ENCODE measurements around the gene MAP6D1. TPM values are rescaled to one million over a fixed set of nuclear protein-coding genes. Genes with fewer than 3 reads are reported as not detected.

The MAP6D1 gene
- total RNA-seq, 1 experiment from 2014 or later, result 12.6 TPM

DNA sequence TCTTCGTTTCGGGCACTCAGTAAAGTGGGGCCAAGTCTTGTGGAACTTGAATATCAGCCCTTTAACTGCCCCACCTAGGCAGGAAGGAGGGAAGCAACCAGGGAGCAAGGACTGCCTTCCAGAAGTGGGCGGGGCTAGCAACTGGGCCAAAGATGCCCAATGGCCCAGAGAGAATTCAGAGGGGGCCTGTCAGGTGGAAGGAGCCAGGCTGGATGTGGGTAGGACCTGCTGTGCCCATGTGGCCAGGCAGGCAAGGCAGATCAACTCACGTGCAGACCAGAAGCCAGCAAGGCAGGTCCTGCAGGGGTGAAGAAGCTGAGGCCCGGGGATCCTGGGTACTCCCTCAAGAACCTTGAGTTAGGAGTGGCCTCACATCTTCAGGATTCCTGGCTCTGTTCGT, 5.5 kb downstream of the MAP6D1 start:
- Histone ChIP-seq H3K9ac (ENCODE audit: low read length) (no peak overlapping the region), H3K36me3 (ENCODE audit: low read depth, low read length) (0 out of 2 replicates have a peak, but pooled peaks cover 3% of the 10 kb centered on the region), H3K9me2 (replicated peaks; ENCODE audit: low read length) (no peaks in the 10 kb centered on the region), H3F3A (ENCODE audit: low read length, unreplicated experiment) (no peaks in the 10 kb centered on the region), H3K27me3 (ENCODE audit: low read length) (no peaks in the 10 kb centered on the region), H3K9me3 (ENCODE audit: low read length) (no peaks in the 10 kb centered on the region), H3K79me2 (ENCODE audit: low read length) (no peaks in the 10 kb centered on the region), H3K4me3 (ENCODE audit: low read length) (no peak overlapping the region), H3K27ac (ENCODE audit: low read length) (no peak overlapping the region), H2AFZ (ENCODE audit: low read length) (no peak overlapping the region), H4K20me1 (ENCODE audit: low read length) (no peaks in the 10 kb centered on the region), H3K4me1 (ENCODE audit: insufficient read depth, low read length) (peaks cover 4% of the 10 kb centered on the region), H3K4me2 (ENCODE audit: low read length) (no peak overlapping the region)
- intact Hi-C loops (cut with micrococcal nuclease), result no loop called here
- ChIA-PET POLR2A (ENCODE audit: unreplicated experiment) (no interaction called here), CTCF (no interaction called here)
- no peak for DNase-seq
- BruUV-seq (replicated peaks), result no TSS peak
- TF ChIP-seq EZH2 (IDR thresholded peaks at IDR 0.05; ENCODE audit: low read length, unreplicated experiment), result no peak
- TF ChIP-seq EZH2phosphoT487 (IDR thresholded peaks at IDR 0.05; ENCODE audit: borderline replicate concordance, low read length), result no peak
- TF ChIP-seq, protein P1, sequence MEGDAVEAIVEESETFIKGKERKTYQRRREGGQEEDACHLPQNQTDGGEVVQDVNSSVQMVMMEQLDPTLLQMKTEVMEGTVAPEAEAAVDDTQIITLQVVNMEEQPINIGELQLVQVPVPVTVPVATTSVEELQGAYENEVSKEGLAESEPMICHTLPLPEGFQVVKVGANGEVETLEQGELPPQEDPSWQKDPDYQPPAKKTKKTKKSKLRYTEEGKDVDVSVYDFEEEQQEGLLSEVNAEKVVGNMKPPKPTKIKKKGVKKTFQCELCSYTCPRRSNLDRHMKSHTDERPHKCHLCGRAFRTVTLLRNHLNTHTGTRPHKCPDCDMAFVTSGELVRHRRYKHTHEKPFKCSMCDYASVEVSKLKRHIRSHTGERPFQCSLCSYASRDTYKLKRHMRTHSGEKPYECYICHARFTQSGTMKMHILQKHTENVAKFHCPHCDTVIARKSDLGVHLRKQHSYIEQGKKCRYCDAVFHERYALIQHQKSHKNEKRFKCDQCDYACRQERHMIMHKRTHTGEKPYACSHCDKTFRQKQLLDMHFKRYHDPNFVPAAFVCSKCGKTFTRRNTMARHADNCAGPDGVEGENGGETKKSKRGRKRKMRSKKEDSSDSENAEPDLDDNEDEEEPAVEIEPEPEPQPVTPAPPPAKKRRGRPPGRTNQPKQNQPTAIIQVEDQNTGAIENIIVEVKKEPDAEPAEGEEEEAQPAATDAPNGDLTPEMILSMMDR (conservative IDR thresholded peaks at IDR 0.05; ENCODE audit: low read depth, low read length), result no peak
- ATAC-seq, result no peak

DNA sequence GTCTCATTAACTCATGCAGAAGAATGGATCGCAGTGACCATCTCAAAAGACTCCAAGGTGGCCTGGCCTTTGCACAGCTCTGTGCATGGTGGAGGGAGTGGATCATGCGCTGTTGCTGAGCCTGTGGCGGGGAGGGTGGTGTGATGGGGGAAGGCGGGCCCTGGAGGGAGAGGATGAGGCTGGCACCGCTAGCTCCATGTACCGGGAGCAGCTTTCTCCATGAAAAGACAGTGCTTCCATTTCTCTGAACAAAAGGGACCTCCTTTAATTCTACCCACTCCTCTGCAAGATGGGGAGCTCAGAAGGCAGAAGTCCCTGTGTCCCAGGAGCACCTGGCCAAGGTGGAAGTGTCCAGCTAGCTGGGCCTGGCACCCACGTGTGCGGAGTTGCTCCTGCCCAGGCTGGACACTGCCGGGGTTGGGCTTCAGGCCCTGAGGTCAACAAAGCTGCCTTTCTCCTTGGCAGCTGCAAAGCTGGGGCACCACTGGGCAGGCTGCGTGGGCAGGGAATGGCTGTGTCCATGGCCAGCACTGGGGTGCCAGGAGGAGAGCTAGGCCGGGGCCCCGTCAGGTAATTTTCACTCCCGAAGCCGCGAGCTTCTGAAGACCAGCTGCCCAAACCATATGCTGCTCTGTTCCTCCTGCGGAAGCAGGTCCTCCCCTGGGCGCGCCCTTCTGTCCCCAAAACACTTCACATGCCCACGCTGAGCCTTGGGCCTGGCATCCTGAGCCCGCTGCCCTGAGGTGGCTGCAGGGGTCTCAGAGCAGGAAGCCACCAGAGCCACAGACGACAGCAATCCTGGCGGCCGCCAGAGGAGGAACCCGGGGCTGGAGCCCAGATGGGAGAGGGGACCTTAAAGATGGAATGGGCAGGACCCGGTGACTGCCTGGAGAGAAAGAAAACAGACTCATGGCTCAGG, 6.4 kb downstream of the MAP6D1 start:
- intact Hi-C loops (cut with micrococcal nuclease), result no loop called here
- no peak for TF ChIP-seq EZH2phosphoT487 (IDR thresholded peaks at IDR 0.05; ENCODE audit: borderline replicate concordance, low read length)
- TF ChIP-seq, protein P1 (conservative IDR thresholded peaks at IDR 0.05; ENCODE audit: low read depth, low read length), result no peak
- no peak for TF ChIP-seq EZH2 (IDR thresholded peaks at IDR 0.05; ENCODE audit: low read length, unreplicated experiment)
- Histone ChIP-seq H3K27me3 (ENCODE audit: low read length) (no peaks in the 10 kb centered on the region), H3K36me3 (ENCODE audit: low read depth, low read length) (0 out of 2 replicates have a peak, but pooled peaks cover 3% of the 10 kb centered on the region), H3K4me3 (ENCODE audit: low read length) (no peak overlapping the region), H3K9ac (ENCODE audit: low read length) (no peak overlapping the region), H3K27ac (ENCODE audit: low read length) (no peak overlapping the region), H3K9me2 (replicated peaks; ENCODE audit: low read length) (no peaks in the 10 kb centered on the region), H3K79me2 (ENCODE audit: low read length) (no peaks in the 10 kb centered on the region), H2AFZ (ENCODE audit: low read length) (no peak overlapping the region), H3F3A (ENCODE audit: low read length, unreplicated experiment) (no peaks in the 10 kb centered on the region), H4K20me1 (ENCODE audit: low read length) (no peaks in the 10 kb centered on the region), H3K4me2 (ENCODE audit: low read length) (no peak overlapping the region), H3K4me1 (ENCODE audit: insufficient read depth, low read length) (peaks cover under 1% of the 10 kb centered on the region), H3K9me3 (ENCODE audit: low read length) (no peaks in the 10 kb centered on the region)
- no TSS peak for BruUV-seq (replicated peaks)
- DNase-seq (no peak), ATAC-seq (no peak)
- ChIA-PET CTCF (no interaction called here), POLR2A (ENCODE audit: unreplicated experiment) (no interaction called here)

DNA sequence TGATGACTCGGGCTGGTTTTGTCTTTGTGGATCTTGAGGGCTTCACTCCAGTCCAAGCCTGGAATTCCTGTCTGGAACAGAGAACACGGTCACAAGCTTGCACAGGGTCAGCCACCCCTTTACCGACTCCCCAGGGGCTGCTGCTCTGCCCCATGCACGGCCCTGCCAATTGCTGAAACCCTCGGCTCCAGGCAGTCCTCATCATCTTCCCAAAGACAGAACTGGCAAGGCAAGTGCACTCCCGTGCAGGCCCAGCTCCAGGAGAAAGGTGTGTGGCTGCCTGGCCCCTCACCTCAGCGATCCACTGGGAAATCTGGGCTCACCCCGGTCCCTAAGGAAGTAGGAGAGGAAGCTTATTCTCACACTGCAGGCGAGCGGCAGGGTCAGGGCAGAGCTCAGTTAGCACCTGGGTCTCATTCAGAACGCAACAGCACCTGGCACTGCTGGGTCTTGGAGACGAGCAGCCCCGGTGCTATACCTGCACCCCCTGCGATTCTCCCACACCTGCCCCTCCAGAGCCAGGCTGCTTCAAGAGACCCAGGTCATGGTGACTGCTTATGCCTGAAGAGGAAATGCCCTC, 7.2 kb downstream of the MAP6D1 start:
- intact Hi-C loops (cut with micrococcal nuclease), result no loop called here
- Histone ChIP-seq H3K4me2 (ENCODE audit: low read length) (no peak overlapping the region), H3K4me3 (ENCODE audit: low read length) (no peak overlapping the region), H3K79me2 (ENCODE audit: low read length) (no peaks in the 10 kb centered on the region), H3K27me3 (ENCODE audit: low read length) (no peaks in the 10 kb centered on the region), H3K27ac (ENCODE audit: low read length) (no peak overlapping the region), H3K9ac (ENCODE audit: low read length) (no peak overlapping the region), H3K9me3 (ENCODE audit: low read length) (no peaks in the 10 kb centered on the region), H3K9me2 (replicated peaks; ENCODE audit: low read length) (no peaks in the 10 kb centered on the region), H3K4me1 (ENCODE audit: insufficient read depth, low read length) (no peaks in the 10 kb centered on the region), H3F3A (ENCODE audit: low read length, unreplicated experiment) (no peaks in the 10 kb centered on the region), H2AFZ (ENCODE audit: low read length) (no peak overlapping the region), H3K36me3 (ENCODE audit: low read depth, low read length) (0 out of 2 replicates have a peak, but pooled peaks cover 3% of the 10 kb centered on the region), H4K20me1 (ENCODE audit: low read length) (no peaks in the 10 kb centered on the region)
- DNase-seq, result no peak
- no TSS peak for BruUV-seq (replicated peaks)
- CTCF ChIA-PET, result no interaction called here
- POLR2A ChIA-PET (ENCODE audit: unreplicated experiment), result no interaction called here
- no peak for ATAC-seq
- no peak for TF ChIP-seq EZH2phosphoT487 (IDR thresholded peaks at IDR 0.05; ENCODE audit: borderline replicate concordance, low read length)
- TF ChIP-seq EZH2 (IDR thresholded peaks at IDR 0.05; ENCODE audit: low read length, unreplicated experiment), result no peak
- TF ChIP-seq, protein P1 (conservative IDR thresholded peaks at IDR 0.05; ENCODE audit: low read depth, low read length), result no peak

Measured in PC-3 (cell line).